ENCODE measurements around the gene PAX3. TPM values are rescaled to one million over a fixed set of nuclear protein-coding genes. Genes with fewer than 3 reads are reported as not detected.

The PAX3 gene
- total RNA-seq (2014; rRNA removed; shearing (Covaris generic)), result not detected in 2 replicates

DNA sequence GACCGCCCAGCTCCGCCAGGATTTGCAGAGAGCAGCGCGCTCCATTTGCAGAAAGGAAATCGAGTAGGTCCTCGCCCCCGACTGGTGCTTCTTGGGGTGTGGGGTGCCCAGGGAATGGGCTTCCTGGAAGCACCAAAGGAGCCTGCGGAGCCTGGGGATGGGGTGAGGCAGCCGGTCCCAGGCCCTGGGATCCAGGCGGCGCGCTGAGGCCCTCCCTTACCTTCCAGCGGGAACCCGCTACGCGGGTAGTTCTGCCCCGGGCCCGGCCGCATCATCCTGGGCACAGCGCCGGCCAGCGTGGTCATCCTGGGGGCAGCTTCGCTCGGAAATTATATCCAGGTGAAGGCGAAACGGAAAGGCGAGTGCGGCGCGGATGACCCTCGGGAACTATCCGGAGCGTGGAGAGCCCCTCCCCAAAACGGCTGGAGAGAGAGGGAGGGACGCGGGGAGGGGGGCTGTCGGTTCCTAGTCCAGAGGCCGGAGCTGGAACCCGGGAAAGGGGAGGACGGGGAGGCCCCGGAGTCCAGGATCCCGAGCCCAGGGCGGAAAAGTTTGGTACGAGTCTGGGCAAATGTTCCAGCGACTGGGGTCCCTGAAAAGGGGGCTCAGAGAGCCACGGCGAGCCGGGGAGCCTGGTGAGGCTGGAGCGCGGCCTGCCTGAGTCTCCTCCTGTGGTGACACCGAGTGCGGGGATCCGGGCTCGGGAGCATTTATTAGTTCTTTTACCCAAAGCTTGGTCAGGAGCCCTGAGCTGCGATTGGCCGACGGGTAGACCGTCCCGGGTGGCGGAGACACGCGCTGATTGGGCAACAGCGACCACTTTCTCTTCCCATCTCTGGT lies at the start of gene PAX3:
PAX3 (minus strand) TSS at position 688 of the 840 bp plus-strand sequence; CDS start at position 305, 383 bp downstream.
- DNase-seq (ENCODE audit: low spot score), result no peak
- in situ Hi-C loops (cut with HindIII; ENCODE audit: low sequenced_read_pairs), result no loop called here

DNA sequence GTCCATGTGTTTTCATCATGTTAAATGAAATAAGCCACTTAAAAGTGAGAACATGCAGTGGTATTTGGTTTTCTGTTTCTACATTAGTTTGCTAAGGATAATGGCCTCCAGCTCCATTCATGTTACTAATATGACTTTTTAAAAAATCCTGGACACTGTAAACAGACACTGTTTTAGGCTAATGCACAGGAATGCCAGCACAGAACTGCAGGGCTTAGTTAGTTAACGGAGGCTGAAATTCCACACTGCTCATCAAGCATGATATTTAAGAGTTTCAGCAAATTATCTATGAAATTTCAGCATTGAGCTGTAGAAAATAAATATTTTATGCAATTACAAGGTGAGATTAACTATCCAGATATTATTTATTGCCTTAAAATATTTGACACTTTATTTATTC lies 42.5 kb upstream of the PAX3 start:
- in situ Hi-C loops (cut with HindIII; ENCODE audit: low sequenced_read_pairs), result no loop called here
- DNase-seq (ENCODE audit: low spot score), result no peak

DNA sequence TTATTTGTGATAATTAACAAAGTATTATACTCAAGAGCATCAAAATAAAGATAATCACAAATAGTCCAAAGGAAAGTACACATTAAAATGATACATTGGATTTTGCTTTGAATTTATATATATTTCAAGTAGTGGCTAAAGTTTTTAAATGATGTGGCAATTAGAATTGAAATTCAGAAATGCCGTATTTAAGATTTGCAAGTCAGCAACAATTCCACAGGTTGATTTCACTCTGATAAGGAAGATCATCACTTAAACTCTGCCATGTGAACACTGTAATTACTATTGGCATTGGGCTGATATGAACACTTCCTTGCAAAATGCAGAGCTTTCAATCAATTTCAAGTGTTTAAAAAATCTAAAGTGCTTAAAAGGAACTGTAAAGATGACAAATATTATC lies 39.6 kb upstream of the PAX3 start:
- in situ Hi-C loops (cut with HindIII; ENCODE audit: low sequenced_read_pairs), result no loop called here

DNA sequence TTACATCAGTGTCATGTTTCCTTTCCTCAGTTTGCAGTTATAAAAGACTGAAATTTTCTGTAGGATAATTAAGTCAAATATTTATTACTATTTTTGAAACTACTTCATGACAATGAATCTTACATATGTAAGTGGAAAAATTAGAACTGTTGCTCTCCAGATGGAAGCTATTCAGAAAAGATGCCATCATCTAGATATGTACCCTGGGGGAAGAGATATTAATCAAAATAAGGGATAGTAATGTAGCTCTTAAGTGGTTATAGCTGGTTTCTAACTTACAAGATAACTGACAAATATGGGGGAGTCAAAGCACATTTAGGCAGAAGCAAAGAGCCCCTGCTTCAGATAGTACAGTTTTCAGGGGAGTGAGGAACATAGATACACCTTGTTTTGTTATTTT lies 38.1 kb upstream of the PAX3 start:
- no peak for DNase-seq (ENCODE audit: low spot score)
- in situ Hi-C loops (cut with HindIII; ENCODE audit: low sequenced_read_pairs), result no loop called here

More for the DNA sequence above, 39.6 kb upstream of the PAX3 start:
- DNase-seq (ENCODE audit: low spot score), result no peak

DNA sequence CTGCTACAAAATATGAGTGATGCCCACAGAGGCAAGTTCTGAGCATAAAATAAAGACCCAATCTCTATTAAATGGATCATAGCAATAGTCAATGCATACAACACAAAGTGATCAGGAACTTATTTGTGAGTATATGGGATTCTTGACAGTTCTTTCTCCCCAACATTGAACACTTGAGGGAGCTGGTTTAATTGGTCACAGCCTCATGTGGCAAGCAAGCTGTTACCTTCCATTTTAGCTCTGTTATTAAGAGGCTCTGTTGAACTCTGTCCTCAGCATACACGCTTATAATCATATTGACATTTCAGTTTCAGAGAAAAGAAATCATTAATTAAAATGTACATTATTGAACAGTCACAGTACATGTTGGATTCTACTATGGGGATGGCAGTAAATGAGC lies 37.6 kb upstream of the PAX3 start:
- in situ Hi-C loops (cut with HindIII; ENCODE audit: low sequenced_read_pairs), result no loop called here
- no peak for DNase-seq (ENCODE audit: low spot score)

DNA sequence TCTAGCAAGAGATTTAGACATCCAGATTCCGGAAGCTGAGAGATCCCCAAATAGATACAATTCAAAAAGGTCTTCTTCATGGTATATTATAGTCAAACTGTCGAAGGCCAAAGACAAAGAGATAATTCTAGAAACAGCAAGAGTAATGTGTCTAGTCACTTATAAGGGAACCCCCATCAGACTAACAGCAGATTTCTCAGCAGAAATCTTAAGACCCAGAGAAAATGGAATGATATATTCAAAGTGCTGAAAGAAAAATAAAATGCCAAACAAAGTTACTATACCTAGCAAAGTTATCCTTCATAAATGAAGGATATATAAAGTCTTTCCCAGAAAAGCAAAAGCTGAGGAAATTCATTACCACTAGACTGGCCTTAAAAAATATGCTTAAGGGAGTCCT lies 36.1 kb upstream of the PAX3 start:
- DNase-seq (ENCODE audit: low spot score), result no peak
- in situ Hi-C loops (cut with HindIII; ENCODE audit: low sequenced_read_pairs), result no loop called here

DNA sequence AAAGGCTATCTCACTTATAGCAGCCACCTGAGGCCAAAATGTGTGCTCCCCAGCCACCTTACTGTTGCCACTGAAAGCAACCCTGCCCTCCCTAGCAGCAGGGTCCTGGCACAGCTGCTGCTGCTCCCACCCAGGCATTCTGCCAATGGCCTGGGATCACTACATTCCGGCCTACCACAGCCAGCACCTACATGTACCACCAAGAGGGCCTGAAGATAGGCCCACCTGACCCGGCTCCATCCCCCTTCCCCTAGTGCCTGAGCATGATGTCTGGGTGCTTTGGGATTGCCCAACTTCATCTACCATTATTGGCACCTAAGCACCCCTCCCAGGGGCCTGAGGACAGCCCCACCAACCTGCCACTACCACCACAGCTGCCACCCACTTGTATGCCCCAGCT lies 34.6 kb upstream of the PAX3 start:
- in situ Hi-C loops (cut with HindIII; ENCODE audit: low sequenced_read_pairs), result no loop called here
- DNase-seq (ENCODE audit: low spot score), result no peak

DNA sequence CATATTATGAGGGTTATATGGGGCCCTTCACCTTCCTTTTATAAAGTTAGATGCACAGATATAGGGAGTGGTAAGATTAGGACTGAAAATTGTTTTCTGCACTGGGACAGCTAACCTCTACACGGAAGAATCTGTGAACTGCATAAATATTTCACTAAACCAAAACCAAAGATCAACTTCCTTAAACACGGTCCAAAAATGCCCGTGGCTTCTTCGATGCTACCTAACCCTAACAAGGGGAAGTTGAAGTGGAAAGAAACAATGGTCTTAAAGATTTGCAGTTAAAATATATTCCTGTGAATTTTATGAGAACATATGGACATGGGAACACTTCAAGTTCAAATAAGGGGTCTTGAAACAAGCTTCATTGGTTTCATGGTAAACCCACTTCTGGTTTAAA lies 33.3 kb upstream of the PAX3 start:
- in situ Hi-C loops (cut with HindIII; ENCODE audit: low sequenced_read_pairs), result no loop called here
- DNase-seq (ENCODE audit: low spot score), result no peak

DNA sequence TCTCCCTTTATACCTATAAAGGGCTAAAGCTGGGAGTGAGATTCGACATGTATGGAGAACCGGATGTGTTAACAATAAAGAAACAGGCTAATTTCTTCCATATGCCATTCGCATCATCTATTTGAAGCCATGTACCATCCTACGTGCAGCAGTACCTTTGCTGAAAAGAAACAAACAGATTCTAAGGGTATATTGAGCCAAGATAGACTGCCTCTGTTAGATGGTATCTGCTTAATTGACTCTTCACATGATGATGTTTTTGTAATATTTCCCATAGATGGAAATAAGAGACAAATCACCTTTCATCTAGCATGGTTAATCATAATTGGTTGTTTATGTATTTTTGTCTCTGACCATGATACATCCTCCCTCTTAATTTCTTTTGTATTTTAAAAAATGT lies 32.1 kb upstream of the PAX3 start:
- in situ Hi-C loops (cut with HindIII; ENCODE audit: low sequenced_read_pairs), result no loop called here

DNA sequence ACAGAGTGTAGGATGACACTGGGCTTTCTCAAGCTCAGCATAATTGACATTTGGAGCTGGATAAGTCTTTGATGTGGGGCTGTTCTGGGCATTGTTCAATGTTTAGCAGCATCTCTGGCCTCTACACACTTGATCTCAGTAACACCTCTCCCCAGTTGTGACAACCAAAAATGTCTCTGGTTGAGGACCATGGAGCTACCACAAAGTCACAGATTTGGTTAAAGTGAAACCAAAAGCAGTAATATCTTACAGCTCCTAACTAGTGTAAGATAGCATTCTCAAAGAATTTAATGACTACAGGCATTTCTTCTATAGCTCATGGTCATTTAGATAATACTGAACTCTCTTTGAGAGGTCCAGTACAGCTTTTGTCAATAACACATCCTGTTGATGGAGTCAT lies 23.4 kb upstream of the PAX3 start:
- DNase-seq (ENCODE audit: low spot score), result no peak
- in situ Hi-C loops (cut with HindIII; ENCODE audit: low sequenced_read_pairs), result loop anchor here (25.0 kb wide), 1 partner anchor 290 kb away; no protein-coding TSS in a partner anchor

More for the DNA sequence above, 32.1 kb upstream of the PAX3 start:
- DNase-seq (ENCODE audit: low spot score), result no peak

DNA sequence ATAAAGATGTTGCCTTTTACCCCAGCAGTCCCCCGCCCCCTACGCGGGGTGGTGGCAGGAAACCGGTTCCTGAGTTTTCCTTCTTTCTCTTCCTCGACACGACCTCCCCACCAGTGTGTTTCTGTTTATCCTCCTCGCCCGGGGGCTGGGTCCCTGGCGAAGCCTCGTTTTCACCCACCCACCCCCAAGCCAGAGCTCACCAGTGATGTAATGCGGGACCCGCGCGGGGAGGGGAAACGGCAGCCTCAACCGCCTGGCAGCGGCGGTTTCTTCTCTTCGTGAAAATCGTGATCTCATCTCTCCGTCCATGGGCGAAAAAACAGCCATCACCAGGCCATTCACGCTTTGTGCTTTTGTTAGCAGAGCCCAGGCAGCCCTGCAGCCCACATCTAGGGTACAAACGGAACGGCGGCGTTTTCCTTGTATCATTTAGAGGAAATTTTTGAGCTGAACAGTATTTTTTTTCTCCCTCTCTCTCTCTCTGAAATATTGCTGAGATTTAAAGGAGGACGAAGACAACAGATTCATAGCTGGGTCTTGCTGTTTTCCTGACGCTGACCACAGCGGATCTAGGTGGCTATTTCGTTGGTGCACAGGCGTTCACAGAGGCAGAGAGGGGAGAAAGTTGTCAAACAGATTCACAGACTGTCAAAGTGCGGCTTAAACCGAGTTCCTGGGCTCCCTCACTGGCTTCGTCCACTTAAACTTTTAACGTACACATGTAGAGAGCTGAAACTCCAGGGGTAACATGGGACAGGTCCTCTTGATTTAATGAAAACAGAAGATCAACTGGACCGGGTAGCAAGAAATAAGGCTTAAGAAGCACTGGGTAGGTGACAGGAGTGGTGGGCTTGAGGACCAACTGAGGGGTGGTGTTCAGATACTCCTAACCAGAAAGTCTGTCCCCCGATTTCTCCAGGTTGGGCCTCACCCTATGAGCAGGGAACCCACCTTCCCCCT lies 21.9 kb upstream of the PAX3 start:
- DNase-seq (ENCODE audit: low spot score), result peak; percentile 54
- in situ Hi-C loops (cut with HindIII; ENCODE audit: low sequenced_read_pairs), result loop anchor here (25.0 kb wide), 1 partner anchor 292 kb away; no protein-coding TSS in a partner anchor

DNA sequence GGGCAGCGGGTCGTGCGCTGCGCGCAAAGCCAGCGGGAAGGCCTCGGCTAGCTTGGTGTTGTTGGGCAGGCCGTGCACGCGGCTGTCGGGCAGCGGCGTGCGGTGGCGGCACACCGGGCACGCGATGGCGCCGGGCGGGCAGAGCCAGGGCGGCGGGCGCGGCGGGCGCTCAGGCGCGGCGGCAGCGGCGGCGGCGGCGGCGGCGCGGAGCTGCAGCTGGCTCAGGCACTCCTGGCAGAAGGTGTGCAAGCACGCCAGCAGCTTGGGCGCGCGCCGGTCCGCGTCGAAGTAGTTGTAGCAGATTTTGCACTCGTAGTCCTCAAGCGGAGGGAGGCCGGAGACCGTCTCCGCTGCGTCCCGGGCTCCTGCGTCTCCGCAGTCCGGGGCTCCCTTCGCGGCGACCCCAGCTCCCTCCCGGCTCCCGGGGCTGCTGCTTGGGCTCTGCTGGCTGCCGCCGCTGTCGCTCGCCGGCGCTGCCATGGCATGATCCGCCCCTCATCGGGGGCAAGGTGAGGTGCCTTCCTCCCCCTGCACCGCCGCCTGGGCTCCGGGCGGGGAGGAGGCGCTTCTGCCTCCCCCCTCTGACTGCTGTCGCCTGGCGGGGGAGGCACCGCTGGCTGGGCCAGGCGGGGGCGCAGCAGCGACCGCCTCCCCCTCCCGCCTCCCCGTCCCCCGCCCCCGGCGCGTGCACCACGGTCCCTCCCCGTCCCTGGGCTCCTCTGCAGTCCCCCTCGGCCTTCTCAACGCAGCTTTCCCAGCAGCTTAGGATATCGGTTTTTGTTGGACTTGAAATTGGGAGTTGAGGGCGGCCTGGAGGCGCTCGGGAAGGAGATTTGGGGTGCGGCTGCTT lies 21.0 kb upstream of the PAX3 start:
- in situ Hi-C loops (cut with HindIII; ENCODE audit: low sequenced_read_pairs), result loop anchor here (25.0 kb wide), 1 partner anchor 292 kb away; no protein-coding TSS in a partner anchor
- DNase-seq (ENCODE audit: low spot score), result no peak

DNA sequence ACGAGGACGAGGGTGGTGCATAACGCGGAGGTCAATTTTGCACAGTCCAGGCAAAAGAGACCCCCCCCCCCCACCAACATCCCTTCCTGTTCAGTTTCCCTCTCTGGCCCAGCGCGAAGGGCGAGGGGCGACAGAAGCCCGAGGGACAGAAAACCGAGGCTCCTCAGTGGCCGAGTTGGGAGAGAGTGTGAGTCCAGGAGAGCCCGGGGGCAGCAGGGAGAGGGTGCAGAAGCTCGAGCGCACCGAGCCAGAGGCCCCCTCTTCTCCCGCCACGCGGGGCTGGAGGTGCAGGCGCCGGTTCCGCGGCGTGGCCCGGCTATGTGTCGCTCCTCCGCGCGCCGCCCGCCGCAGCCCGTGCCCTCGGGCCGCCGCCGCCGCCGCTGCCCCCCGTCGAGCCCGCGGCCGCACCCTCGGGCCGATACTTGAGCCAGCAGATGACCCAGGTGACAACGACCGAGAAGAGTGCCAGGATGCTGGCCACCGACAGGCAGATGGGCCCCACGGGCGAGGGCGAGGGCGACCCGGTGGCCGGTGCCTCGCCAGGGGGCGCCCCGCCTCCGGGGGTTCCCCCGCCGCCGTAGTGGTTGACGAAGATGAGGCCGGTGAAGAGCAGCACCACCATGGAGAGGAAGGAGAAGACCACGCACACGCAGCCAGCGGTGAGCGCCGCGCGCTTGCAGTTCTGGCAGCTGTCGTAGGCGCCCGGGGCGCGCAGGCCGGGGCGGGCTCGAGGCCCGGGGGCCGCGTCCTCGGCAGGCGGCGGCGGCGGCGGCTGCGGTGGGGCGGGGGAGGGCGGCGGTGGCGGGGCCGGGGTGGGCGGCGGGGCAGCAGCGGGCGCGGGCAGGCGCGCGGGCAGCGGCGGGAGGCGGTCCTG lies 20.2 kb upstream of the PAX3 start:
- no peak for DNase-seq (ENCODE audit: low spot score)
- in situ Hi-C loops (cut with HindIII; ENCODE audit: low sequenced_read_pairs), result loop anchor here (25.0 kb wide), 1 partner anchor 293 kb away; no protein-coding TSS in a partner anchor

DNA sequence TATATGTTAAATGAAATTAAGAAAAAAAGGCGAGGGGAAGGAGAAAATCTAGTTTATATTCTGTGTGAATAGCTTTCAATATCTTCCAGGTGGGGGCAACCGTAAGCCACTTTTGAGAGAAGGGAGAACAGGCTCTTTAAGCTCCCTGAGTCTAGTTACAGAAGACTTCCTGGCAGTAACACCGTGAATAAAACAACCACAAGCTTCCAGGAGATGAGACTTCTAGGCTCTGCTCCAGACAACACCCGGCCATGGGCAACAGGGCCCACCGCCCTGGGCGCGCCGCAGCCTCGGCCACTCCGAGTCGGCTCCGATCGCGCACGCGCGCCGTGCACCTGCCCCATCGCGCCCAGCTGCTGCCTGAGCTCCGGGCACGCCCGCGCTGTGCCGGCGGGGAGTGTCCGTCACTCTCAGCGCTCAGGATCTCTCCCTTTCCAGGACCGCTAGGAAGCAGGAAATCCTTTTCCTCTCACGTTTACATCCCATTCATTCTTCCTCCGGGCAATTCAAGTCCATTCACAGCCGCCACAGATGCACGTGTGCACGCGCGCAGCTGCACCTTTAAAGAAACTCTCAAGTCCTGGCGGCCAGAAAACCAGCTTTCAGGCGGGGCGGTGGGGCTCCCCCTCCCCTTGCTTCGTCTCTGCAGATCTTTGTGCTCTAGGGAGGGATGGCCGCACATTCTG lies 19.4 kb upstream of the PAX3 start:
- peak; percentile 83 for DNase-seq (ENCODE audit: low spot score)
- in situ Hi-C loops (cut with HindIII; ENCODE audit: low sequenced_read_pairs), result loop anchor here (25.0 kb wide), 1 partner anchor 294 kb away; no protein-coding TSS in a partner anchor

DNA sequence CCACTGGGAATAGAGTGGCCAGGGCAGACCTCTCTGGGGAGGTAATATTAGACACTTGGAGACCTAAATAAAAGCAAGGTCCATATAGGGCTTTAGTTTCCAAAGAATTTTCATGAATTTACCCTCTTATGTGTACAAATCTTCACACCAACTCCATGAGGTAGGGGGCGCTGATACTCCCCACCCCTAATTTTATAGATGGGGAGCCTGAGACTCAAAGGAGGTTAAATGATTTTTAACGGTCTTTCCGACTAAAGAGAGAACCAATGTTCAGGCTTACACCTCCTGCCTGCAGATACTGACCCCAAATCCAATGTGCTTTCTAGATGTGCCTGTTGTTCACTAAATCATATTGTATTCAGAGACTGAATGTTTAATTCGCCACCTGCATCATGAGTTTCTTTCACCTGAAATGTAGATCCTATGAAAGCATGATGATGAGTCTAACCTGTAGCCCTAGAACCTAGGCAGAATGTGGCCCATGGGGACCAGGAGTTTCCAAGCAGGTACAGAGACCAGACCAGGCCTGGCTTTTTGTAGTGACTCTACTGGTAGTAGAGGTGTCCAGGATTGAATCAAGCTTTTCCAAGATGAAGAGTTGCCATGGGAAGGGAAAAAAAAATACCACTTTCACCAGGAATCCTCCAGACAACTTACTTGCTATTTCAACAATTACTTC lies 16.8 kb upstream of the PAX3 start:
- in situ Hi-C loops (cut with HindIII; ENCODE audit: low sequenced_read_pairs), result loop anchor here (25.0 kb wide), 1 partner anchor 297 kb away; no protein-coding TSS in a partner anchor

DNA sequence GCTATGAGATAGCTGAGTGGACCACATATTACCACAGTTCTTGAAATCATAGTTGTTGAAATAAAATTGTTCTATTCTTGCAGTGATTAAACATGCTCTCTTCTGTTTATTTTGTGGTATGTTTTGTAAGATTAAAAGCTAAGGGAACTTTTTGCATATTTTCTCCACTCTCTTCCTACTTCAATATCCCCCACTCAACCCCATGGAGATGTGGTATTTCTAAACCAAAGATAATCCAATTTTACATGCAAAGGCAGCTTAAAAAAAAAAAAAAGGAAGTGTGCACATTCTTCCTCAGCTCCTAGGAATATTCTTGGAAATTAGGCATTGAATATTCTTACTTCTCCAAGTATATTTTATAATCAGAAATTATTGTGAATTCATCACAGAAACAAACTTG lies 15.0 kb upstream of the PAX3 start:
- no peak for DNase-seq (ENCODE audit: low spot score)
- in situ Hi-C loops (cut with HindIII; ENCODE audit: low sequenced_read_pairs), result loop anchor here (25.0 kb wide), 1 partner anchor 298 kb away; no protein-coding TSS in a partner anchor

More for the DNA sequence above, 16.8 kb upstream of the PAX3 start:
- DNase-seq (ENCODE audit: low spot score), result no peak

All from G401 (cell line).